Measurements from ENCODE around the gene SPATS1. TPM values are rescaled to one million over a fixed set of nuclear protein-coding genes. Genes with fewer than 3 reads are reported as not detected.

SPATS1 gene
- total RNA-seq, 1 experiment from 2014 or later = not detected

DNA sequence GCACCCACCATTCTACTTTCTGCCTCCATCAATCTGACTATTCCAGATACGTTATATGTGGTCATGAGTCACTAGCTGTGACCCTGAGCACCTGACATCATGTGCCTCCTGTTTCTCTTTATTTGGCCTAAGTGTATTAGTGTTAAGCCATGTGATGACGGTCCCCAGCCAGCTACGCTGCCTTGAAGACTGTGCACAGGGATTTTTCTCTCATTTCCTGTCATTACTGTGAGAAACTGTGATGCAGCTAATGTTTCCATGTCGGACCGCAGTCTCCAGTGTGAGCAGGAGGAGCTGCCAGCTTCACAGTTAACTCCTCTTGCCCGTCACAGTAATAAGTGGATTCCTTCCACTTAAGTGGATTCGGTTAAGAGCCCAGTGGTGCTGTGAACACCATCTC is 9.9 kb upstream of the SPATS1 start:
- no peaks in the 10 kb centered on the region for H3K36me3 ChIP-seq (ENCODE audit: control insufficient read depth, insufficient read depth, low read length)
- BruUV-seq (replicated peaks) = no TSS peak
- TF ChIP-seq, protein P1, sequence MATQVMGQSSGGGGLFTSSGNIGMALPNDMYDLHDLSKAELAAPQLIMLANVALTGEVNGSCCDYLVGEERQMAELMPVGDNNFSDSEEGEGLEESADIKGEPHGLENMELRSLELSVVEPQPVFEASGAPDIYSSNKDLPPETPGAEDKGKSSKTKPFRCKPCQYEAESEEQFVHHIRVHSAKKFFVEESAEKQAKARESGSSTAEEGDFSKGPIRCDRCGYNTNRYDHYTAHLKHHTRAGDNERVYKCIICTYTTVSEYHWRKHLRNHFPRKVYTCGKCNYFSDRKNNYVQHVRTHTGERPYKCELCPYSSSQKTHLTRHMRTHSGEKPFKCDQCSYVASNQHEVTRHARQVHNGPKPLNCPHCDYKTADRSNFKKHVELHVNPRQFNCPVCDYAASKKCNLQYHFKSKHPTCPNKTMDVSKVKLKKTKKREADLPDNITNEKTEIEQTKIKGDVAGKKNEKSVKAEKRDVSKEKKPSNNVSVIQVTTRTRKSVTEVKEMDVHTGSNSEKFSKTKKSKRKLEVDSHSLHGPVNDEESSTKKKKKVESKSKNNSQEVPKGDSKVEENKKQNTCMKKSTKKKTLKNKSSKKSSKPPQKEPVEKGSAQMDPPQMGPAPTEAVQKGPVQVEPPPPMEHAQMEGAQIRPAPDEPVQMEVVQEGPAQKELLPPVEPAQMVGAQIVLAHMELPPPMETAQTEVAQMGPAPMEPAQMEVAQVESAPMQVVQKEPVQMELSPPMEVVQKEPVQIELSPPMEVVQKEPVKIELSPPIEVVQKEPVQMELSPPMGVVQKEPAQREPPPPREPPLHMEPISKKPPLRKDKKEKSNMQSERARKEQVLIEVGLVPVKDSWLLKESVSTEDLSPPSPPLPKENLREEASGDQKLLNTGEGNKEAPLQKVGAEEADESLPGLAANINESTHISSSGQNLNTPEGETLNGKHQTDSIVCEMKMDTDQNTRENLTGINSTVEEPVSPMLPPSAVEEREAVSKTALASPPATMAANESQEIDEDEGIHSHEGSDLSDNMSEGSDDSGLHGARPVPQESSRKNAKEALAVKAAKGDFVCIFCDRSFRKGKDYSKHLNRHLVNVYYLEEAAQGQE (IDR thresholded peaks at IDR 0.05; ENCODE audit: insufficient read depth in 1 of 2, low read depth in 2 of 2, low read length in 1 of 2) = no peak
- no peak for TF ChIP-seq POLR2AphosphoS5 (IDR thresholded peaks at IDR 0.05; ENCODE audit: low read depth, low read length)
- TF ChIP-seq TCF7L2 (IDR thresholded peaks at IDR 0.05; ENCODE audit: low read depth, low read length) = no peak
- no peak for TF ChIP-seq SIN3A (IDR thresholded peaks at IDR 0.05; ENCODE audit: borderline replicate concordance, insufficient read depth, low read depth, low read length)
- TF ChIP-seq, protein P2, sequence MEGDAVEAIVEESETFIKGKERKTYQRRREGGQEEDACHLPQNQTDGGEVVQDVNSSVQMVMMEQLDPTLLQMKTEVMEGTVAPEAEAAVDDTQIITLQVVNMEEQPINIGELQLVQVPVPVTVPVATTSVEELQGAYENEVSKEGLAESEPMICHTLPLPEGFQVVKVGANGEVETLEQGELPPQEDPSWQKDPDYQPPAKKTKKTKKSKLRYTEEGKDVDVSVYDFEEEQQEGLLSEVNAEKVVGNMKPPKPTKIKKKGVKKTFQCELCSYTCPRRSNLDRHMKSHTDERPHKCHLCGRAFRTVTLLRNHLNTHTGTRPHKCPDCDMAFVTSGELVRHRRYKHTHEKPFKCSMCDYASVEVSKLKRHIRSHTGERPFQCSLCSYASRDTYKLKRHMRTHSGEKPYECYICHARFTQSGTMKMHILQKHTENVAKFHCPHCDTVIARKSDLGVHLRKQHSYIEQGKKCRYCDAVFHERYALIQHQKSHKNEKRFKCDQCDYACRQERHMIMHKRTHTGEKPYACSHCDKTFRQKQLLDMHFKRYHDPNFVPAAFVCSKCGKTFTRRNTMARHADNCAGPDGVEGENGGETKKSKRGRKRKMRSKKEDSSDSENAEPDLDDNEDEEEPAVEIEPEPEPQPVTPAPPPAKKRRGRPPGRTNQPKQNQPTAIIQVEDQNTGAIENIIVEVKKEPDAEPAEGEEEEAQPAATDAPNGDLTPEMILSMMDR (IDR thresholded peaks at IDR 0.05) = no peak
- peaks cover 4% of the 10 kb centered on the region; the same call in 1 of the 2 replicates for H3K27me3 ChIP-seq (ENCODE audit: control insufficient read depth, insufficient read depth, low read length)
- CTCF ChIA-PET = interaction anchor here (0.6 kb wide), 1 partner anchor 15 kb away, joined by 3 read pairs; no protein-coding TSS in a partner anchor
- intact Hi-C loops (cut with micrococcal nuclease; ENCODE audit: unreplicated experiment) (no loop called here), in situ Hi-C loops (cut with HindIII; ENCODE audit: low pct_unique_long_range_greater_than_20kb, low sequenced_read_pairs) (no loop called here)
- POLR2A ChIA-PET = no interaction called here
- H3K27ac ChIP-seq (ENCODE audit: low read length) = no peak overlapping the region
- H3K9me3 ChIP-seq (ENCODE audit: control insufficient read depth, insufficient read depth, low read depth, low read length) = no peaks in the 10 kb centered on the region
- H3K4me3 ChIP-seq (ENCODE audit: low read depth in 2 of 2, low read length in 2 of 2) = no peak overlapping the region
- no peaks in the 10 kb centered on the region for H3K4me1 ChIP-seq (ENCODE audit: control insufficient read depth, insufficient read depth, low read length)
- ATAC-seq (no peak), DNase-seq (ENCODE audit: low read depth, low spot score) (no peak)

DNA sequence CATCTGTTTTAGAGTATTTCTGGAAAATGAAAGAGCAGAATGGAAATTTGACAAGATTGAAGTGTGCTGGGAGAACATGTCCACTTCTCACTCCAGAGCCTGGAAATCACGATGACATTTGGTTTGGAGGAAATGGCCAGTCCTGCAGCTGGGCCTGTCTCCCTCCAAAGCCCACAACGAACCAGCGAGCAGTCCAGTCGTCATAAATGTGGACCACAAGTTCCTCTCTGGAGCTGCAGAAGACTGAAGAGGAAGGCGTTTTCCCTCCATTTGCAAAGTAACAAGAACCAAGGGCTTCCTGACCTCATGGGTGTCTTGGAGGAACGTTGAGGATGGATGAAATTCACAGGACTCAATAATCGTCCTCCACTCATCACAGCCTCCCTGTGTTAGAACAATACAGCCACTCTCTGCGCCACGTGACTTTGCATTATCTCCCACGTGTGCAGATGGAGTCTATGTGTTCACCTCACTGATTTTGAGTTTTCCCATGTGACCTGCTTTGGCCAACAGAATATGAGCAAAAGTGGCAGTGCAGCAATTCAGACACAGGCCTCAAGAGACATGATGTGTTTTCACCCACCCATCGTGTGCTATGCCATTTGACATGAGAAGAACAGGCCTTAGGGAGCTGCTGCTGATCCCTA is 9.1 kb upstream of the SPATS1 start:
- TF ChIP-seq POLR2AphosphoS5 (IDR thresholded peaks at IDR 0.05; ENCODE audit: low read depth, low read length) = no peak
- TF ChIP-seq TCF7L2 (IDR thresholded peaks at IDR 0.05; ENCODE audit: low read depth, low read length) = no peak
- TF ChIP-seq SIN3A (IDR thresholded peaks at IDR 0.05; ENCODE audit: borderline replicate concordance, insufficient read depth, low read depth, low read length) = no peak
- TF ChIP-seq, protein P1 (IDR thresholded peaks at IDR 0.05; ENCODE audit: insufficient read depth in 1 of 2, low read depth in 2 of 2, low read length in 1 of 2) = no peak
- TF ChIP-seq, protein P2 (IDR thresholded peaks at IDR 0.05) = no peak
- in situ Hi-C loops (cut with HindIII; ENCODE audit: low pct_unique_long_range_greater_than_20kb, low sequenced_read_pairs) = no loop called here
- CTCF ChIA-PET = interaction anchor here (0.6 kb wide), 1 partner anchor 14 kb away, joined by 3 read pairs; no protein-coding TSS in a partner anchor

More for the DNA sequence above, 9.1 kb upstream of the SPATS1 start:
- ATAC-seq (no peak), DNase-seq (ENCODE audit: low read depth, low spot score) (no peak)
- intact Hi-C loops (cut with micrococcal nuclease; ENCODE audit: unreplicated experiment) = no loop called here
- no peak overlapping the region for H3K4me3 ChIP-seq (ENCODE audit: low read depth in 2 of 2, low read length in 2 of 2)
- no peaks in the 10 kb centered on the region for H3K9me3 ChIP-seq (ENCODE audit: control insufficient read depth, insufficient read depth, low read depth, low read length)
- H3K27me3 ChIP-seq (ENCODE audit: control insufficient read depth, insufficient read depth, low read length) = peaks cover 4% of the 10 kb centered on the region; the same call in 1 of the 2 replicates
- H3K4me1 ChIP-seq (ENCODE audit: control insufficient read depth, insufficient read depth, low read length) = no peaks in the 10 kb centered on the region
- BruUV-seq (replicated peaks) = no TSS peak
- no peaks in the 10 kb centered on the region for H3K36me3 ChIP-seq (ENCODE audit: control insufficient read depth, insufficient read depth, low read length)
- H3K27ac ChIP-seq (ENCODE audit: low read length) = no peak overlapping the region
- POLR2A ChIA-PET = no interaction called here

Data from Panc1 (cell line).